Gastroesophageal sphincter (tissue), 3 donors: ENCODE measurements around the gene KIF26B.

Source experiments
- CTCF ChIP-seq, 4 experiments: fragments of 200-600 bp in 2 of 4; fragments of 450-650 bp in 2 of 4; sonication (generic) in 1 of 4; IDR thresholded peaks; one replicate each; pipeline ENCODE4 v1.5.1; 2017 to 2019; ENCODE audit warnings: antibody characterized with exemption in 4 of 4, mild to moderate bottlenecking in 2 of 4, moderate library complexity in 2 of 4
- POLR2A ChIP-seq, 2 donors: fragments of 450-650 bp; IDR thresholded peaks; one replicate each; pipeline ENCODE4 v1.6.1; 2017; ENCODE audit warnings: antibody characterized with exemption in 2 of 2, mild to moderate bottlenecking in 2 of 2, moderate library complexity in 1 of 2

GRCh38 chr1:245692318-245692717 is 537.5 kb downstream of the KIF26B start:
- TF ChIP-seq CTCF (IDR thresholded peaks at IDR 0.05) (no peak), POLR2A (IDR thresholded peaks at IDR 0.05) (no peak)
